Spleen (tissue), 7 donors: ENCODE data around the gene RGS9BP.

Experiments used
- POLR2A ChIP-seq, 3 donors: fragments of 450-650 bp; IDR thresholded peaks; one replicate each; pipeline ENCODE4 v1.5.1; 2017; ENCODE audit warnings: antibody characterized with exemption in 3 of 3, mild to moderate bottlenecking in 1 of 3
- TF ChIP-seq, protein P1 (sequence below), 11 experiments: fragments of 200-600 bp in 7 of 11; fragments of 450-650 bp in 4 of 11; sonication (generic) in 4 of 11; IDR thresholded peaks in 8 of 11; conservative IDR thresholded peaks in 3 of 11; 1 replicate in 7 of 11; 2 replicates in 4 of 11; pipeline versions ENCODE4 v1.4.0 to v1.8.0; 2016 to 2021; ENCODE audit warnings: antibody characterized with exemption in 11 of 11, inconsistent platforms in 4 of 11, mild to moderate bottlenecking in 1 of 11
- donor health status: DM: no; HTN: no; CAD: no; lungs with moderate emphysema.
- donor health status: DM: no; HTN: no; CAD: no.
- donor health status: DM: no; HTN: no; CAD: no.

DNA sequence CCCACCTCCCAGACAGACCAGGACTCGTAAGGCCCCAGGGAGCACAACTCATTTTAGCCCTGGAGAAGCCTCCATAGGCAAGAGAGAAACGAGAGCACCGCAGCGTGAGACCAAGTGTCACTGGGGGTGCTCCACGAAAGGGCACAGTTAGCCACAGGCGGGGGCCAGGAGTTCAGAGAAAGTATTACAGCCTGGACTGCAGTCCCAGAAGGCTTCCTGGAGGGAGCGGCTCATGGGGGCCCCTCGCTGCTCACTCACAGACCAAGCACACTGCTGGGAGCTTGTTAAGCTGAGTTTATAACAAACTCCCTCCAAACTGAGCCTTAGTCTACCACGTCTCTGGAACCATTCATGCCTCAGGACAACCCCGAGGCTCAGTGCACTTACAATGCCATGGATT, 17.1 kb upstream of the RGS9BP start:
- TF ChIP-seq, protein P1, sequence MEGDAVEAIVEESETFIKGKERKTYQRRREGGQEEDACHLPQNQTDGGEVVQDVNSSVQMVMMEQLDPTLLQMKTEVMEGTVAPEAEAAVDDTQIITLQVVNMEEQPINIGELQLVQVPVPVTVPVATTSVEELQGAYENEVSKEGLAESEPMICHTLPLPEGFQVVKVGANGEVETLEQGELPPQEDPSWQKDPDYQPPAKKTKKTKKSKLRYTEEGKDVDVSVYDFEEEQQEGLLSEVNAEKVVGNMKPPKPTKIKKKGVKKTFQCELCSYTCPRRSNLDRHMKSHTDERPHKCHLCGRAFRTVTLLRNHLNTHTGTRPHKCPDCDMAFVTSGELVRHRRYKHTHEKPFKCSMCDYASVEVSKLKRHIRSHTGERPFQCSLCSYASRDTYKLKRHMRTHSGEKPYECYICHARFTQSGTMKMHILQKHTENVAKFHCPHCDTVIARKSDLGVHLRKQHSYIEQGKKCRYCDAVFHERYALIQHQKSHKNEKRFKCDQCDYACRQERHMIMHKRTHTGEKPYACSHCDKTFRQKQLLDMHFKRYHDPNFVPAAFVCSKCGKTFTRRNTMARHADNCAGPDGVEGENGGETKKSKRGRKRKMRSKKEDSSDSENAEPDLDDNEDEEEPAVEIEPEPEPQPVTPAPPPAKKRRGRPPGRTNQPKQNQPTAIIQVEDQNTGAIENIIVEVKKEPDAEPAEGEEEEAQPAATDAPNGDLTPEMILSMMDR (IDR thresholded peaks at IDR 0.05 in 8 of 11, conservative IDR thresholded peaks at IDR 0.05 in 3 of 11), result no peak
- no peak for TF ChIP-seq POLR2A (IDR thresholded peaks at IDR 0.05)
